Left renal pelvis (tissue), 4 donors: Measurements from ENCODE around the gene KCNK10. TPM values are rescaled to one million over a fixed set of nuclear protein-coding genes. Genes with fewer than 3 reads are reported as not detected.

Experiments used
- DNase-seq, 4 donors: peaks; one replicate each; pipeline ENCODE4 v3.0.0-alpha.2; 2013; ENCODE audit warnings: low read depth in 4 of 4, low spot score in 3 of 4
- polyA plus RNA-seq, 4 donors: library from polyadenylated mRNA; unstranded; fragments of 120-200 nt; gene quantifications; one replicate each; pipeline ENCODE4 v1.2.1, GENCODE V29; 2013; ENCODE audit not compliant: insufficient read length in 4 of 4

The KCNK10 gene
- polyA plus RNA-seq, 4 donors = 0.13 to 0.24 (median 0.22) TPM

- no peak for DNase-seq
These were observed 89.2 kb downstream of the KCNK10 start for GRCh38 chr14:88233915-88234314.

- DNase-seq = no peak
These were observed 90.3 kb downstream of the KCNK10 start for GRCh38 chr14:88232771-88233170.

GRCh38 chr14:88231603-88232002, 91.5 kb downstream of the KCNK10 start:
- DNase-seq = no peak

- no peak for DNase-seq
These were observed 93.6 kb downstream of the KCNK10 start for GRCh38 chr14:88229428-88229827.

- DNase-seq = no peak
These were observed 94.4 kb downstream of the KCNK10 start for GRCh38 chr14:88228522-88229236.

- no peak for DNase-seq
These were observed 95.4 kb downstream of the KCNK10 start for GRCh38 chr14:88227693-88228092.

- no peak for DNase-seq
These were observed 97.3 kb downstream of the KCNK10 start for GRCh38 chr14:88225721-88226120.

GRCh38 chr14:88218119-88218915, 104.8 kb downstream of the KCNK10 start:
- no peak for DNase-seq

- no peak for DNase-seq
These were observed 110.4 kb downstream of the KCNK10 start for GRCh38 chr14:88212691-88213090.

- no peak for DNase-seq
These were observed 112.6 kb downstream of the KCNK10 start for GRCh38 chr14:88210426-88210825.

GRCh38 chr14:88209273-88209672, 113.8 kb downstream of the KCNK10 start:
- DNase-seq = no peak

GRCh38 chr14:88208858-88209257, 114.2 kb downstream of the KCNK10 start:
- DNase-seq = no peak

GRCh38 chr14:88204221-88204620, 118.8 kb downstream of the KCNK10 start:
- no peak for DNase-seq

GRCh38 chr14:88203291-88203690, 119.8 kb downstream of the KCNK10 start:
- no peak for DNase-seq

GRCh38 chr14:88202286-88202685, 120.8 kb downstream of the KCNK10 start:
- DNase-seq = no peak

- DNase-seq = no peak
These were observed 121.2 kb downstream of the KCNK10 start for GRCh38 chr14:88201851-88202250.

- no peak for DNase-seq
These were observed 123.2 kb downstream of the KCNK10 start for GRCh38 chr14:88199882-88200281.

- no peak for DNase-seq
These were observed 124.6 kb downstream of the KCNK10 start for GRCh38 chr14:88198446-88198845.

GRCh38 chr14:88196925-88197324, 126.1 kb downstream of the KCNK10 start:
- DNase-seq = no peak

- DNase-seq = no peak
These were observed 126.8 kb downstream of the KCNK10 start for GRCh38 chr14:88196116-88196890.

GRCh38 chr14:88195676-88196075, 127.4 kb downstream of the KCNK10 start:
- no peak for DNase-seq
